GM04503 (cell line): ENCODE data around the gene RAB18.
"Not testable (repeated sequence)": the region's sequence is repeated elsewhere in the genome, so short reads cannot be mapped to it uniquely, and the experiment has no call there.

Source experiments
- DNase-seq: peaks from one replicate; pipeline ENCODE4 v3.0.0-alpha.2; 2012; ENCODE audit warnings: low read depth

The RAB18 gene

GRCh38 chr10:27547047-27547446 is 42.9 kb downstream of the RAB18 start:
- DNase-seq: no peak

- no peak for DNase-seq
Observed at GRCh38 chr10:27547482-27547881, 43.4 kb downstream of the RAB18 start.

DNA sequence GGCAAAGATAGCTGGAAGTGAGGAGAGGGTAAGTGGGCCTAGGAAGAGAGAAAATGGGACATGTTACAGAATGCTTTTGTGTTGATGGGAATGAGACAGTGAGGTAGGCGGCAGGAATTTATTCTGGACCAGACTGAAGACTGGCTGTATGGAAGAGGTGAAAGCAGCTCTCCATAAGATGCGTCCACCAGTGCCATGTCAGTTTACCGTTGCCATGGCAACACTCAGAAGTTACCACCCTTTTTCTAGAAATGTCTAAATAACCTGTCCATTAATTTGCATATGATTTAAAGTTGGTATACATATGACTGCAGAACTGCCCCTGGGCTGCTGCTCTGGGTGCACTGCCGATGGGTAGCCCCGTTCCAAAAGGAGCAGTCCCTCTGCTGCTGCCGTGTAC is 46.7 kb downstream of the RAB18 start:
- DNase-seq: no peak

- peak; percentile 34 for DNase-seq
Observed at GRCh38 chr10:27558612-27559020, 54.5 kb downstream of the RAB18 start.

DNA sequence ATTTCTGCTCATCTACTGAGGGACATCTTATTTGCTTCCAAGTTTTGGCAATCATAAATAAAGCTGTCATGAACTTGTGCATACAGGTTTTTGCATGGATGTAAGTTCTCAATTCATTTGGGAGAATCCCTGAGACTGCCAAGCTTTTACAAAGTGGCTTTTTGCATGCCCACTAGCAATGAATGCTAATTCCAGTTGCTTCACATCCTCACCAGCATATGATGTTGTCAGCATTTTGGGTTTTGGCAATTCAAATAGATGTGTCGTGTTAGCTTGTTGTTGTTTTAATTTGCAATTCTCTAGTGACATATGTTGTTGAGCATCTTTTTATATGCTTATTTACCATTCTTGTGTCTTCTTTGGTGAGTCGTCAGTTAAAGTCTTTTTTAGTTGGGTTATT is 57.2 kb downstream of the RAB18 start:
- no peak for DNase-seq

DNA sequence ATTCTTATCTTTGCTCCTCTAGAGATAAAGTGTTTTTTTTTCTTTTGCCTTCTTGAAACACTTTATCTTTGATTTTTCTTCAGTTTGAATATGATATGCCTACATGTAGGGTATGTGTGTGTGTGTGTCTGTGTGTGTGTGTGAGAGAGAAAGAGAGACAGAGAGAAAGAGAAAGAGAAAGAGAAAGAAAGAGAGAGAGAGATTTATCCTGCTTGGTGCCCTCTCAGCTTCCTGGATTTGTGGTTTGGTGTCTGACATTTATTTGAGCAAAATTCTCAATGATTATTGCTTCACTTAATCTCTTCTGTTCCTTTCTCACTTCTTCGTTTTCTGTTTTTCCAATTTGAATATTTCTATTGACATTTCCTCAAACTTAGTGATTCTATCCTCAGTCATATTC is 60.3 kb downstream of the RAB18 start:
- DNase-seq: no peak

GRCh38 chr10:27564880-27565279 is 60.8 kb downstream of the RAB18 start:
- no peak for DNase-seq

GRCh38 chr10:27568196-27569175 is 64.4 kb downstream of the RAB18 start:
- peak; percentile 81 for DNase-seq

GRCh38 chr10:27569946-27570345 is 65.8 kb downstream of the RAB18 start:
- DNase-seq: no peak

DNA sequence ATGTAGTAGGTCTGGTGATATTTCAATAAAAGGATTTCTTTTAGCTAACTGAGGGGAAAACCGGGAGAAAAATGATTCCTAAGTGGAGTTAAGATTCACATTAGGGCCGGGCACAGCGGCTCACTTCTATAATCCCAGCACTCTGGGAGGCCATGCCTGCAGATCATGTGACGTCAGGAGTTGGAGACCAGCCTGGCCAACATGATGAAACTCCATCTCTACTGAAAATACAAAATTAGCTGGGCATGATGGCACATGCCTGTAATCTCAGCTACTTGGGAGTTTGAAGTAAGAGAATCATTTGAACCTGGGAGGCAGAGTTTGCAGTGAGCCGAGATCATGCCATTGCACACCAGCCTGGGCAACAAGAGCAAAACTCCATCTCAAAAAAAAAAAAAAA is 72.9 kb downstream of the RAB18 start:
- DNase-seq: not testable (repeated sequence)

GRCh38 chr10:27578316-27578715 is 74.2 kb downstream of the RAB18 start:
- no peak for DNase-seq

DNA sequence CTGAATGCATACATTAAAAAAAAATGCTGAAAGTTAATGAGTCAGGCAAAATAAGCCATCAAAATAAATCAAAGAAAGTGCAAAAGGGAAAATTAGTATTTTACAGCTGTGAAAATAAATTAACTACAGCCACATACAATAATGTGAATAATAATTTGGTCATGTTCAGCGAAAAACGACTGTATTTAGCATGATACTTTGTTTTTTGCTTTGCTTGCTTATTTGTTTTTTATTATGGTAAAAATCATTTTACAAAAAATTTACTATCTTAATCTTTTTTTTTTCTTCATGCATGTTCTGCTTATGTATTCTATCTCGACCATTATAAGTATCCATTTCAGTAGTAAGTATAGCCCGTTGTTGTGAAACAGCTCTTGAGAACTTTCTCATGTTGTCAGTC is 77.1 kb downstream of the RAB18 start:
- DNase-seq: no peak

DNA sequence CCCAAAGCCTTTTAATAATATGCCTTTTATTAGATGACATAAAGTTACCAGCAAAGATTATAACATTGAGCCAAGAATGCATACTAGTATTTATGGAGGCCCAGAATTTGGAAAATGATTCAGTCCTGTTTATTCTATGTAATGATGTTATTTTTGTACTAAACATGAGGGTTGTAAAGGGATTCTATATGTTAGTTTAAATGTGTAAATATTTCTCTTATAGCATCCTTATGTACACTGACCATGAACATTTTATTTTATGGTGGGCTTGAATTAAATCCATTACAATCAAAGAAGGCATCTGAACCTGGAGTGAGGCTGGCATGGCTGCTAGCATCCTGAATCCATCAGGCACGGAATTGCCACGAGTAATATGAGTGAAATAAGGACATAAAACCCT is 80.2 kb downstream of the RAB18 start:
- no peak for DNase-seq
